Measurements from ENCODE around the gene KCNAB3.

KCNAB3 gene

GRCh38 chr17:7897090-7897489, 32.6 kb downstream of the KCNAB3 start:
- DNase-seq: no peak

- no peak for DNase-seq
These were observed 34.8 kb downstream of the KCNAB3 start for GRCh38 chr17:7894866-7895265.

- no peak for DNase-seq
These were observed 35.4 kb downstream of the KCNAB3 start for GRCh38 chr17:7894226-7894625.

- DNase-seq: peak; percentile 25
These were observed 36.3 kb downstream of the KCNAB3 start for GRCh38 chr17:7893187-7893880.

- peak; percentile 96 for DNase-seq
These were observed 40.3 kb downstream of the KCNAB3 start for GRCh38 chr17:7889166-7889955.

- no peak for DNase-seq
These were observed 41.3 kb downstream of the KCNAB3 start, which contains the start of gene CHD3 for GRCh38 chr17:7888184-7888920. Gene CHD3, plus strand, starts transcription at chr17:7888789. Its CDS starts 212 bp downstream, at chr17:7889001.

GRCh38 chr17:7887482-7888183, 42.0 kb downstream of the KCNAB3 start:
- peak; percentile 95 for DNase-seq

- peak; percentile 87 for DNase-seq
These were observed 42.6 kb downstream of the KCNAB3 start for GRCh38 chr17:7887038-7887481.

- peak; percentile 61 for DNase-seq
These were observed 43.2 kb downstream of the KCNAB3 start for GRCh38 chr17:7886227-7887037.

- DNase-seq: peak; percentile 61
These were observed 44.1 kb downstream of the KCNAB3 start for GRCh38 chr17:7885367-7886226.

- no peak for DNase-seq
These were observed 44.9 kb downstream of the KCNAB3 start for GRCh38 chr17:7884581-7885366.

- DNase-seq: peak; percentile 21
These were observed 45.8 kb downstream of the KCNAB3 start for GRCh38 chr17:7883781-7884386.

GRCh38 chr17:7882629-7883028, 47.0 kb downstream of the KCNAB3 start:
- peak; percentile 43 for DNase-seq

GRCh38 chr17:7882068-7882467, 47.6 kb downstream of the KCNAB3 start:
- DNase-seq: peak; percentile 89

- DNase-seq: peak; percentile 89
These were observed 48.2 kb downstream of the KCNAB3 start for GRCh38 chr17:7881276-7882054.

GRCh38 chr17:7880076-7880868, 49.4 kb downstream of the KCNAB3 start:
- DNase-seq: no peak

GRCh38 chr17:7878234-7878633, 51.4 kb downstream of the KCNAB3 start:
- DNase-seq: no peak

All from NCI-H1092 treated with DMSO at 0.1 percent for 48 hours (cell line).